Progenitor cell of endocrine pancreas (in vitro differentiated cells): ENCODE data around the gene CHPF. TPM values are rescaled to one million over a fixed set of nuclear protein-coding genes. Genes with fewer than 3 reads are reported as not detected.

ENCODE experiments used
- DNase-seq: peaks from one replicate; pipeline ENCODE4 v3.0.0; 2021; ENCODE audit warnings: low spot score; ENCODE audit not compliant: unreplicated experiment
- H3K27ac Mint-ChIP-seq: 2 replicates; pipeline ENCODE4 v1.8.0; 2021; ENCODE audit warnings: mild to moderate bottlenecking, moderate library complexity, mixed read lengths
- H3K27me3 Mint-ChIP-seq: 2 replicates; pipeline ENCODE4 v1.8.0; 2021; ENCODE audit warnings: mixed read lengths
- H3K36me3 Mint-ChIP-seq: 2 replicates; pipeline ENCODE4 v1.8.0; 2022; ENCODE audit warnings: mixed read lengths; ENCODE audit not compliant: insufficient read depth
- H3K4me1 Mint-ChIP-seq: 2 replicates; pipeline ENCODE4 v1.8.0; 2021; ENCODE audit warnings: low read depth, mixed read lengths
- H3K4me3 Mint-ChIP-seq: 2 replicates; pipeline ENCODE4 v1.8.0; 2021; ENCODE audit warnings: low read depth, mild to moderate bottlenecking, moderate library complexity, mixed read lengths
- H3K9me3 Mint-ChIP-seq: 2 replicates; pipeline ENCODE4 v1.8.0; 2021; ENCODE audit warnings: low read depth, mixed read lengths
- CTCF ChIP-seq: fragments of 200-600 bp; sonication (generic); IDR thresholded peaks from one replicate; pipeline ENCODE4 v1.5.0; 2021; ENCODE audit warnings: antibody characterized with exemption, mild to moderate bottlenecking; ENCODE audit not compliant: unreplicated experiment
- total RNA-seq: library from RNA; stranded (reverse); gene quantifications from 2 replicates; pipeline ENCODE4 v1.2.1, GENCODE V29; 2021

Gene CHPF
- total RNA-seq, 1 donor from 2014 or later, result 49.1 TPM

- H3K36me3 Mint-ChIP-seq, result peaks cover 4% of the 10 kb centered on the region
- H3K9me3 Mint-ChIP-seq, result no peaks in the 10 kb centered on the region
- peaks cover 19% of the 10 kb centered on the region for H3K4me1 Mint-ChIP-seq
- no peak overlapping the region for H3K27ac Mint-ChIP-seq
- DNase-seq, result no peak
- no peak overlapping the region for H3K4me3 Mint-ChIP-seq
- H3K27me3 Mint-ChIP-seq, result peaks cover 6% of the 10 kb centered on the region
- no peak for TF ChIP-seq CTCF
Observed at GRCh38 chr2:219507581-219508443, 35.8 kb downstream of the CHPF start.

GRCh38 chr2:219506802-219507526 is 36.6 kb downstream of the CHPF start:
- TF ChIP-seq CTCF, result no peak
- peaks cover 6% of the 10 kb centered on the region for H3K27me3 Mint-ChIP-seq
- no peak overlapping the region for H3K4me3 Mint-ChIP-seq
- DNase-seq, result no peak
- peaks cover 14% of the 10 kb centered on the region for H3K4me1 Mint-ChIP-seq
- H3K9me3 Mint-ChIP-seq, result no peaks in the 10 kb centered on the region
- no peak overlapping the region for H3K27ac Mint-ChIP-seq
- peaks cover 4% of the 10 kb centered on the region for H3K36me3 Mint-ChIP-seq

- Mint-ChIP-seq H3K36me3 (peaks cover 4% of the 10 kb centered on the region), H3K9me3 (no peaks in the 10 kb centered on the region), H3K4me1 (peaks cover 11% of the 10 kb centered on the region), H3K4me3 (no peak overlapping the region), H3K27me3 (peaks cover 6% of the 10 kb centered on the region), H3K27ac (no peak overlapping the region)
- TF ChIP-seq CTCF, result no peak
- DNase-seq, result no peak
Observed at GRCh38 chr2:219506153-219506801, 37.3 kb downstream of the CHPF start.

GRCh38 chr2:219505585-219505984 is 38.0 kb downstream of the CHPF start:
- TF ChIP-seq CTCF, result no peak
- no peak overlapping the region for H3K27ac Mint-ChIP-seq
- no peaks in the 10 kb centered on the region for H3K9me3 Mint-ChIP-seq
- DNase-seq, result no peak
- H3K36me3 Mint-ChIP-seq, result peaks cover 4% of the 10 kb centered on the region
- peaks cover 10% of the 10 kb centered on the region for H3K4me1 Mint-ChIP-seq
- no peak overlapping the region for H3K4me3 Mint-ChIP-seq
- peaks cover 6% of the 10 kb centered on the region for H3K27me3 Mint-ChIP-seq

GRCh38 chr2:219502618-219503017 is 41.0 kb downstream of the CHPF start:
- H3K4me3 Mint-ChIP-seq, result no peak overlapping the region
- H3K27me3 Mint-ChIP-seq, result peaks cover 7% of the 10 kb centered on the region
- peaks cover 4% of the 10 kb centered on the region for H3K36me3 Mint-ChIP-seq
- H3K4me1 Mint-ChIP-seq, result peaks cover 16% of the 10 kb centered on the region
- no peak overlapping the region for H3K27ac Mint-ChIP-seq
- no peak for TF ChIP-seq CTCF
- H3K9me3 Mint-ChIP-seq, result no peaks in the 10 kb centered on the region
- no peak for DNase-seq
